ENCODE measurements around the gene PHACTR1.

The PHACTR1 gene

DNA sequence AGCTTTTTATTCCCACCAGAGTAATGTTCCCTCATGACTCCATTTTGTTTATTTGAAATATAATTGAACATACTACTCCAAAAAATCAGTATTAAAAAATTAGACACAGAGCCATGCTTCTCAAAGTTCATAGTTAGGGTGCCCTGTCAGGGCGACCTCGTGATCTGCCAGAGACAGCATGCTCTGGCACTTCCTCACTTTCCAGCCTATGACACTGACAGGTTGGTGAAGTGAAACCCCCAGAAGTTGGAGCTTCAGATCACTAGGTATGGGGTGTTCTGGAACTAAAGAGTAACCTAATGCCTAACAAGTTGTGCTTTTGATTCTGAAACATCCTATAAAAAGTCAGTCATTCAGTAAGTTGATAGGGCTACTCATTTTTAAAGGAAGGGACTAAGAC, 518.8 kb downstream of the PHACTR1 start:
- no peak for DNase-seq (ENCODE audit: extremely low read depth, low read depth)
- TF ChIP-seq, protein P1, sequence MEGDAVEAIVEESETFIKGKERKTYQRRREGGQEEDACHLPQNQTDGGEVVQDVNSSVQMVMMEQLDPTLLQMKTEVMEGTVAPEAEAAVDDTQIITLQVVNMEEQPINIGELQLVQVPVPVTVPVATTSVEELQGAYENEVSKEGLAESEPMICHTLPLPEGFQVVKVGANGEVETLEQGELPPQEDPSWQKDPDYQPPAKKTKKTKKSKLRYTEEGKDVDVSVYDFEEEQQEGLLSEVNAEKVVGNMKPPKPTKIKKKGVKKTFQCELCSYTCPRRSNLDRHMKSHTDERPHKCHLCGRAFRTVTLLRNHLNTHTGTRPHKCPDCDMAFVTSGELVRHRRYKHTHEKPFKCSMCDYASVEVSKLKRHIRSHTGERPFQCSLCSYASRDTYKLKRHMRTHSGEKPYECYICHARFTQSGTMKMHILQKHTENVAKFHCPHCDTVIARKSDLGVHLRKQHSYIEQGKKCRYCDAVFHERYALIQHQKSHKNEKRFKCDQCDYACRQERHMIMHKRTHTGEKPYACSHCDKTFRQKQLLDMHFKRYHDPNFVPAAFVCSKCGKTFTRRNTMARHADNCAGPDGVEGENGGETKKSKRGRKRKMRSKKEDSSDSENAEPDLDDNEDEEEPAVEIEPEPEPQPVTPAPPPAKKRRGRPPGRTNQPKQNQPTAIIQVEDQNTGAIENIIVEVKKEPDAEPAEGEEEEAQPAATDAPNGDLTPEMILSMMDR (IDR thresholded peaks at IDR 0.05; ENCODE audit: low read depth, low read length): no peak

DNA sequence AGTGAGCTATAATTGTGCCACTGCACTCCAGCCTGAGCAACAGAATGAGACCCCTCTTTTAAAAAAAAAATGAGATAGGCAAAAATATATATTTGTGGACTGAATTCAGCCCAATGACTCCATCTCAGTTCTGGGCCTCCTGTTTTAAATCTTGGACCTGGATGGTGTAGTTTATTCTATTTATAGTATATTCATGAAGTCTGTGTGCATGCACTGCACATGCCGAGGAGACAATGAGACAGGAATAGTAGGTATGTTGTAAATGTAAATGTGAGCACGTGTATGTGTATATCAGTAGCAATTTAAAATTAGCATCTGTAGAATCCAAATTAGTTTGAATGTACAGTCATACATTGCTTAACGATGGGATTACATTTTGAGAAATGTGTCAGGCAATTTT, 520.8 kb downstream of the PHACTR1 start:
- no peak for DNase-seq (ENCODE audit: extremely low read depth, low read depth)
- TF ChIP-seq, protein P1 (IDR thresholded peaks at IDR 0.05; ENCODE audit: low read depth, low read length): no peak

DNA sequence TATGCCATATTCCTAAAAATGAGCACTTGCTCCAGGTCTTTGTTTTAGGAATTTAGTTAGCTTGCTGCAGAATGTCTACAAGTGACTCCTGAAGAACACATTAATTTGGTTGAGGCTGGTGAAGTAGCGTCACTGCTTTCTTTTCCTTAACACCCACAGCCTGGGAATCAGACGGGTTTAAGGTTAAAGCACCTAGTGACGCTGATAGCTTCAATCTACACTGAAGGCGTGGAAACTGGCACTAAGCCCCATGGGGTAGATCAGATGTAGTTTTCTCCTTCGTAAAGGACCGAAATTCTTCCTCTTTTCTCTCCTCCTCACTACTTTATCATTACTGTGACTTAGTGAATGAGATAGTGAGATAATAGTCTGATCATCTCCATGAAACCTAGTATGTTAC, 521.5 kb downstream of the PHACTR1 start:
- TF ChIP-seq, protein P1 (IDR thresholded peaks at IDR 0.05; ENCODE audit: low read depth, low read length): no peak
- DNase-seq (ENCODE audit: extremely low read depth, low read depth): no peak

DNA sequence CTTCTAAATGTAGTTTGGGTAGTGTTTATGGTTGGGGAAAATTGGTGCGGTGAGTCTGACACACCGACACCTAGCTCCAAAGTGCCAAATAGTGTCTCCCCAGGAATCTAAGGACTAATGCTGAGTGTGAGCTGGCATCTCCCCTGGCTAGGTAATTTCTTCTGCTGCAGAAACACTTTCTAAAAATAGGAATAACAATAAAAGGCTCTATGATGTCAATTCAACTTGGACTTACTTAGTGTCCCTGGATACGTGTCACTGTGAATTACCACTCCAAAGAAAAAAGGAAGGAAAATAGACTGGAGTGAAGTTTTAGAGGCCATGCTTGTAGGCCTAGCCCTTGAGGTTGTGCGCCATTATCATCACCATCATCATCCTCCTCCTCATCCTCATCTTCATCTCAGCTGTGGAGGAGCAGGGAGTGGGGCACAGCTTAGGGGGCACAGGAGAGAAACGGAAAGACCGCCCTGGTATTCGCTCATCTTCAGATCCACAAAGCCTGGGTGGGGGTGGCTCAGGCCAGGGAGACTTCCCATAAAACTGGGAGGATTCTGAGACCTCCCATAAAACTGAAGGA, 522.2 kb downstream of the PHACTR1 start:
- DNase-seq (ENCODE audit: extremely low read depth, low read depth): no peak

DNA sequence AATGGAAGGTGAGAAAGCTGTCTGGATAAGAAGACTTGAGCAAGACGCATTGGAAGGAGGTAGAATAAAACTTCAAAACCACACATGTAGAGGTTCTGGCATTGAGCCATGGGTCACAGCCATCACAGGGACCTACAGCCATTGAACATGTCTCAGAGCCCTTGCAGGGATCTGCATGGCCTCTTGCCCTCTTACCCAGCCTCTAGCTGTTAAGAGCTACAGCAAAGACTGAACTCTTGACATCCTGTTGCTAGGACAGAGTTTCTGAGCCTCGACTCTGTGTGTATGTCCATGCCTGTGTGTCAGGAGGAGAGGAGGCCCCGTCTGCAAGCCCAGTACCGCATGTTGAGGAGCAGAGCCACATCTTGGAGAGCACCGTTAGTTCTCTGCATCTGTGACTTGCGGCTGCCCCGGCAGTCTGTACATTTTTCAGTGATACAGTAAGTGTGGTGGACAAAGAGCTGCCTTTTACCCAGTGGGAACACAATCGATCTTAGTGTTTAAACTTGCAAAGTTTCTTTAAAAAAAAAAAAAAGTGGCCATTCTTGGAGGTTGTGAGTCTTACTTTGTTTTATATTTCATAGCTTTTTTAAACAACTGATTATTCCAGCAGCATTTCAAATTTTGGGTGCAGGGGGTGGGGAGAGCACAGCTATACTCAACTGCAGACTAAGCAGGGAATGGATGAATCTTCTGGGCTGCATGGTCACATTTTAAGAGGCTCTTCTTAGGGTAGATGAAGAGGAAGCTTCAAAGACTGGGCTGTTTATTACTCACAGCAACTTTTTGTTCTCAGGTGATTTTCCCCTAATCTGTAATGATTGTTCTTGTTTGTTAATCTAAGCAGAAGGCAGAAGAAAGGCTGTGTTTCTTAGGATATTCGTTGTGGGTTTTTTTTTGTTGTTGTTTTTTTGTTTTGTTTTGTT, 523.2 kb downstream of the PHACTR1 start:
- DNase-seq (ENCODE audit: extremely low read depth, low read depth): no peak
- TF ChIP-seq, protein P1 (IDR thresholded peaks at IDR 0.05; ENCODE audit: low read depth, low read length): no peak

More for the DNA sequence above, 522.2 kb downstream of the PHACTR1 start:
- TF ChIP-seq, protein P1 (IDR thresholded peaks at IDR 0.05; ENCODE audit: low read depth, low read length): no peak

DNA sequence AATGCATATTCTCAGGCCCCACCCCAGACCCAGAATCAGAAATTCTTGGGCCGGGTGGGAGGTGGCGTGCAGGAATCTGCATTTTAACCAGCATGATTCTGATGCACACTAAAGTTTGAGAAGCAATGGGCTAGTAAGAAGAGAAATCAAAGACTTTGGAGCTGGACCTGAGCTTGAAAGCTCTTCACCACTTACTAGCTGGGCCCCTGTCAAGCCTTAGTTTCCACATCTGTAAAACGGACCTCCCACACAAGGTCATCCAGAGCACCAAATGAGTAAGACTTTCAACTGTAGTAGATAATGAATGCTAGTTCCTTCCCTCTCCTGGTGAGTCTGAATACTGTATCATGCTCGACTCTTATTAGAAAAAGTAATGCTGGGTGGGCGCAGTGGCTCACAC, 524.8 kb downstream of the PHACTR1 start:
- TF ChIP-seq, protein P1 (IDR thresholded peaks at IDR 0.05; ENCODE audit: low read depth, low read length): no peak
- DNase-seq (ENCODE audit: extremely low read depth, low read depth): no peak

DNA sequence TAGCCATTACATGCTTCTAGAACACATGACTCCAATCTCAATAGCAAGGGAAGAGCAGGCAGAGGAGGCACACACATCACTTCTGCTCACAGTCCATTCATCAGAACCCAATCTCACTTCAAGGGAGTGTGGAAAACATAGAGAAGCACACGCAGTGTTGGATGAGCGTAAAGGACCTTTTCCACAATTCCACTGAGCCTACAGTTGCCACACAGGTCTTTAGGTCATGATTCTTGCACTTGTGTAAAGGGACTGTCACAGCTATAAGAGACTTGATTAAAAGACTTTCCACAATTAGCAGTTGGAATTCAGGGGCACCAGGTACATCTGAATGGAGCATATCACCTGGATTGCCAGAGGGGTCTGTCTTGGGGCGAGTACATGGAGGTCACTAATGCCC, 525.6 kb downstream of the PHACTR1 start:
- TF ChIP-seq, protein P1 (IDR thresholded peaks at IDR 0.05; ENCODE audit: low read depth, low read length): no peak
- DNase-seq (ENCODE audit: extremely low read depth, low read depth): no peak
